Right lung (tissue), 5 donors: ENCODE measurements around the gene DGKI. TPM values are rescaled to one million over a fixed set of nuclear protein-coding genes. Genes with fewer than 3 reads are reported as not detected.
A peak's percentile ranks its signal among the peaks of the same experiment; 100 is the strongest.

ENCODE experiments used
- DNase-seq, 2 donors: peaks; one replicate each; pipeline ENCODE4 v3.0.0-alpha.2; 2013
- polyA plus RNA-seq, 5 donors: library from polyadenylated mRNA; unstranded; fragments of 120-200 nt; gene quantifications; one replicate each; pipeline versions ENCODE4 v1.2.1 to v1.2.3, GENCODE V29; 2013; ENCODE audit warnings: inconsistent platforms in 1 of 5, low replicate concordance in 1 of 5; ENCODE audit not compliant: insufficient read length in 5 of 5, insufficient read depth in 1 of 5

The DGKI gene
- polyA plus RNA-seq, 5 donors: 0.36 to 0.91 (median 0.61) TPM

- DNase-seq: no peak
Observed at GRCh38 chr7:137546009-137546408, 300.8 kb downstream of the DGKI start.

GRCh38 chr7:137545059-137545716, 301.6 kb downstream of the DGKI start:
- DNase-seq: peak; percentile 5 to 9

GRCh38 chr7:137544453-137545058, 302.2 kb downstream of the DGKI start:
- DNase-seq: no peak

GRCh38 chr7:137539111-137539715, 307.6 kb downstream of the DGKI start:
- no peak for DNase-seq

GRCh38 chr7:137538361-137538762, 308.4 kb downstream of the DGKI start:
- DNase-seq: no peak

GRCh38 chr7:137535579-137535978, 311.2 kb downstream of the DGKI start:
- no peak for DNase-seq

GRCh38 chr7:137531671-137532070, 315.1 kb downstream of the DGKI start:
- DNase-seq: no peak

- no peak for DNase-seq
Observed at GRCh38 chr7:137527634-137528033, 319.1 kb downstream of the DGKI start.

GRCh38 chr7:137523171-137523570, 323.6 kb downstream of the DGKI start:
- no peak for DNase-seq

GRCh38 chr7:137521451-137521850, 325.3 kb downstream of the DGKI start:
- DNase-seq: no peak

GRCh38 chr7:137519947-137520346, 326.8 kb downstream of the DGKI start:
- DNase-seq: no peak

GRCh38 chr7:137519181-137519691, 327.5 kb downstream of the DGKI start:
- DNase-seq: peak; percentile 6

GRCh38 chr7:137513091-137513490, 333.7 kb downstream of the DGKI start:
- DNase-seq: no peak

GRCh38 chr7:137507096-137507495, 339.7 kb downstream of the DGKI start:
- DNase-seq: no peak

GRCh38 chr7:137506031-137506430, 340.7 kb downstream of the DGKI start:
- no peak for DNase-seq

GRCh38 chr7:137501562-137501961, 345.2 kb downstream of the DGKI start:
- no peak for DNase-seq

GRCh38 chr7:137492889-137493288, 353.9 kb downstream of the DGKI start:
- no peak for DNase-seq

GRCh38 chr7:137489880-137490279, 356.9 kb downstream of the DGKI start:
- no peak for DNase-seq

GRCh38 chr7:137488038-137488437, 358.7 kb downstream of the DGKI start:
- DNase-seq: no peak

GRCh38 chr7:137485818-137486217, 361.0 kb downstream of the DGKI start:
- DNase-seq: no peak

GRCh38 chr7:137484326-137484725, 362.4 kb downstream of the DGKI start:
- no peak for DNase-seq

- DNase-seq: no peak
Observed at GRCh38 chr7:137482466-137482865, 364.3 kb downstream of the DGKI start.

- no peak for DNase-seq
Observed at GRCh38 chr7:137480824-137481365, 365.9 kb downstream of the DGKI start.
